ENCODE measurements around the gene COA4.

COA4 gene

DNA sequence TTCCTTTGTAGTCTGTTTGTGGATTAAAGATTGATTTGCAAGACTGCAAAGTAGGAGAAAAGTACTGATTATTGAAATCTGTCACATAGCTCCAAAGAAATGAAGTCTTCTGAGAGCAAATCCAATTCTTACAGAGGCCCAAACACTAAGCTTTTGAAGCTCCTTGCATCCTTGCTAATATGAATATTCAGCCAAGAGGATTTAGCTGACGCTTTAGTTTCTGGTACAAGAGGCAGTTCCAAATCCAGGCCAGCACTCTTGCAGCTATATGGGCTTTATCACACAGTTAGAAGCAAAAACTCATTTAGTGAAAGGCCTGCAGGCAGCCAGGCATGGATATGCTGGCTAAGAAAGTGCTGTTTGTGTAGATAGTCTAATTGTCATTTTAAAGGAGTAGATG is 12.9 kb upstream of the COA4 start:
- H3K9me2 ChIP-seq (replicated peaks; ENCODE audit: insufficient read depth, low read length) = no peaks in the 10 kb centered on the region
- H3K4me2 ChIP-seq (ENCODE audit: low read depth, low read length, poor library complexity, severe bottlenecking) = no peak overlapping the region
- H3K79me2 ChIP-seq (ENCODE audit: insufficient read depth, low read length) = no peaks in the 10 kb centered on the region
- no peak overlapping the region for H3K27ac ChIP-seq (ENCODE audit: low read depth, low read length)
- H3K27me3 ChIP-seq (ENCODE audit: low read length) = no peaks in the 10 kb centered on the region
- H3K9ac ChIP-seq (ENCODE audit: low read length) = no peak overlapping the region
- H2AFZ ChIP-seq (ENCODE audit: low read depth, low read length, severe bottlenecking) = no peak overlapping the region
- H4K20me1 ChIP-seq (ENCODE audit: low read depth, low read length) = no peaks in the 10 kb centered on the region
- H3K9me3 ChIP-seq (ENCODE audit: insufficient read depth, low read length) = no peaks in the 10 kb centered on the region
- TF ChIP-seq EZH2phosphoT487 (conservative IDR thresholded peaks at IDR 0.05; ENCODE audit: low read length) = no peak
- TF ChIP-seq, protein P1, sequence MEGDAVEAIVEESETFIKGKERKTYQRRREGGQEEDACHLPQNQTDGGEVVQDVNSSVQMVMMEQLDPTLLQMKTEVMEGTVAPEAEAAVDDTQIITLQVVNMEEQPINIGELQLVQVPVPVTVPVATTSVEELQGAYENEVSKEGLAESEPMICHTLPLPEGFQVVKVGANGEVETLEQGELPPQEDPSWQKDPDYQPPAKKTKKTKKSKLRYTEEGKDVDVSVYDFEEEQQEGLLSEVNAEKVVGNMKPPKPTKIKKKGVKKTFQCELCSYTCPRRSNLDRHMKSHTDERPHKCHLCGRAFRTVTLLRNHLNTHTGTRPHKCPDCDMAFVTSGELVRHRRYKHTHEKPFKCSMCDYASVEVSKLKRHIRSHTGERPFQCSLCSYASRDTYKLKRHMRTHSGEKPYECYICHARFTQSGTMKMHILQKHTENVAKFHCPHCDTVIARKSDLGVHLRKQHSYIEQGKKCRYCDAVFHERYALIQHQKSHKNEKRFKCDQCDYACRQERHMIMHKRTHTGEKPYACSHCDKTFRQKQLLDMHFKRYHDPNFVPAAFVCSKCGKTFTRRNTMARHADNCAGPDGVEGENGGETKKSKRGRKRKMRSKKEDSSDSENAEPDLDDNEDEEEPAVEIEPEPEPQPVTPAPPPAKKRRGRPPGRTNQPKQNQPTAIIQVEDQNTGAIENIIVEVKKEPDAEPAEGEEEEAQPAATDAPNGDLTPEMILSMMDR (IDR thresholded peaks at IDR 0.05; ENCODE audit: insufficient read depth, low read length, poor library complexity, severe bottlenecking) = no peak
- H3F3A ChIP-seq (ENCODE audit: insufficient read depth) = no peaks in the 10 kb centered on the region
- no peak overlapping the region for H3K4me3 ChIP-seq (ENCODE audit: insufficient read depth, low read length, poor library complexity, severe bottlenecking)
- 0 out of 2 replicates have a peak, but pooled peaks cover 14% of the 10 kb centered on the region for H3K36me3 ChIP-seq (ENCODE audit: low read length)

DNA sequence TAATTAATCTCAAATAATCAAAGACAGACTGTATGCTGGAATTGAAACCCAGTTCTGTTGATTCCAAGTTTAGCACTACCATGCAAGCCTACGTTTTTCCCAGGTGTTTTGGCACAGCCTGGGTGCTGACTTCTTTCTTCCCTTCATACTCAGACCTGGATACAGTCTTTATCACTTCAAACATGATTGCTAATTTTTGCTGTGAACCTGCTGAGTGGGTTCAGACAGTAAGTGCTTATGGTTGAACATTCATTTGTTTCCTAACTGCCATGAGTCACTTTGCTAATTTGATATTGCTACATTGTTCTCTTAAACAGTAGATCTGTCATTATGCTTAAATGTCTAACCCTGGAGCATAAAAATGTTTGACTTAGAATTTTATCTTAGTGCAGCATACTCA is 12.4 kb upstream of the COA4 start:
- no peak for TF ChIP-seq EZH2phosphoT487 (conservative IDR thresholded peaks at IDR 0.05; ENCODE audit: low read length)
- TF ChIP-seq, protein P1 (IDR thresholded peaks at IDR 0.05; ENCODE audit: insufficient read depth, low read length, poor library complexity, severe bottlenecking) = no peak
- H4K20me1 ChIP-seq (ENCODE audit: low read depth, low read length) = no peaks in the 10 kb centered on the region
- H3K36me3 ChIP-seq (ENCODE audit: low read length) = 0 out of 2 replicates have a peak, but pooled peaks cover 14% of the 10 kb centered on the region
- no peak overlapping the region for H3K27ac ChIP-seq (ENCODE audit: low read depth, low read length)
- H3F3A ChIP-seq (ENCODE audit: insufficient read depth) = no peaks in the 10 kb centered on the region
- H3K4me2 ChIP-seq (ENCODE audit: low read depth, low read length, poor library complexity, severe bottlenecking) = no peak overlapping the region
- H3K9me2 ChIP-seq (replicated peaks; ENCODE audit: insufficient read depth, low read length) = no peaks in the 10 kb centered on the region
- no peak overlapping the region for H2AFZ ChIP-seq (ENCODE audit: low read depth, low read length, severe bottlenecking)
- no peaks in the 10 kb centered on the region for H3K27me3 ChIP-seq (ENCODE audit: low read length)
- no peaks in the 10 kb centered on the region for H3K9me3 ChIP-seq (ENCODE audit: insufficient read depth, low read length)
- H3K79me2 ChIP-seq (ENCODE audit: insufficient read depth, low read length) = no peaks in the 10 kb centered on the region
- H3K9ac ChIP-seq (ENCODE audit: low read length) = no peak overlapping the region
- no peak overlapping the region for H3K4me3 ChIP-seq (ENCODE audit: insufficient read depth, low read length, poor library complexity, severe bottlenecking)

DNA sequence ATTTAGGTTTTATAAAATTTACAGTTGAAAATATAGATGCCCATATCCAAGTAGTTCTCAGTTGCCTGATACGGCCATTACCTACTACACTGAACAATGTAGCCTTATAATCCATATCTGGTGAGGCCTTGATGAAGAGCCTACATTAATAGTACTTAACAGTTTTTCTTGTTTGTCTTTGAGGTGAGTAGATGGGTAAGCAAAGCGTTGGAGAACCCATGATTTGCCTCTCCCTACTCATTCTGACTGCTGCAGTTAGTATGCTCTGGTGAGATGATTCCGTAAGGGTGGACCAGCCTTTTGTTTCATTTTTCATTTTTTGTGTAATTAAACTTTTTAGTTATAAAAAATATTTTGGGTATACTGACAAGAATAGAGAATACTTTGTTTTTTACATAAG is 11.6 kb upstream of the COA4 start:
- no peak overlapping the region for H2AFZ ChIP-seq (ENCODE audit: low read depth, low read length, severe bottlenecking)
- H3F3A ChIP-seq (ENCODE audit: insufficient read depth) = no peaks in the 10 kb centered on the region; the same call in 1 of the 2 replicates
- H4K20me1 ChIP-seq (ENCODE audit: low read depth, low read length) = no peaks in the 10 kb centered on the region
- H3K36me3 ChIP-seq (ENCODE audit: low read length) = 0 out of 2 replicates have a peak, but pooled peaks cover 14% of the 10 kb centered on the region
- H3K9ac ChIP-seq (ENCODE audit: low read length) = no peak overlapping the region
- H3K4me3 ChIP-seq (ENCODE audit: insufficient read depth, low read length, poor library complexity, severe bottlenecking) = no peak overlapping the region
- no peaks in the 10 kb centered on the region for H3K9me3 ChIP-seq (ENCODE audit: insufficient read depth, low read length)
- no peak for TF ChIP-seq EZH2phosphoT487 (conservative IDR thresholded peaks at IDR 0.05; ENCODE audit: low read length)
- TF ChIP-seq, protein P1 (IDR thresholded peaks at IDR 0.05; ENCODE audit: insufficient read depth, low read length, poor library complexity, severe bottlenecking) = no peak
- no peak overlapping the region for H3K27ac ChIP-seq (ENCODE audit: low read depth, low read length)
- H3K79me2 ChIP-seq (ENCODE audit: insufficient read depth, low read length) = no peaks in the 10 kb centered on the region
- no peak overlapping the region for H3K4me2 ChIP-seq (ENCODE audit: low read depth, low read length, poor library complexity, severe bottlenecking)
- H3K9me2 ChIP-seq (replicated peaks; ENCODE audit: insufficient read depth, low read length) = no peaks in the 10 kb centered on the region
- no peaks in the 10 kb centered on the region for H3K27me3 ChIP-seq (ENCODE audit: low read length)

Data from SU-DHL-6 (cell line).